RPMI8226 (cell line): Measurements from ENCODE around the gene ASPSCR1.

Experiments used
- DNase-seq: peaks from one replicate; pipeline ENCODE4 v3.0.0-alpha.2; 2015

Gene ASPSCR1

GRCh38 chr17:81977211-81977808, at the start of gene ASPSCR1:
Gene ASPSCR1, plus strand, starts transcription at chr17:81977629. Its CDS starts 18 bp downstream, at chr17:81977647.
- DNase-seq: peak; percentile 91

- peak; percentile 96 for DNase-seq
Measured at GRCh38 chr17:81927653-81928543, 49.5 kb upstream of the ASPSCR1 start, which contains the start of gene MAFG. Gene MAFG, minus strand, starts transcription at chr17:81927735. Its CDS starts 4,550 bp downstream, at chr17:81923185.

- no peak for DNase-seq
Measured at GRCh38 chr17:81928544-81929252, 48.7 kb upstream of the ASPSCR1 start.

GRCh38 chr17:81929253-81930141, 47.9 kb upstream of the ASPSCR1 start:
- no peak for DNase-seq

GRCh38 chr17:81930142-81931125, 47.0 kb upstream of the ASPSCR1 start:
- DNase-seq: no peak

- peak; percentile 28 for DNase-seq
Measured at GRCh38 chr17:81931189-81931556, 46.3 kb upstream of the ASPSCR1 start.

GRCh38 chr17:81931557-81932332, 45.7 kb upstream of the ASPSCR1 start:
- no peak for DNase-seq

GRCh38 chr17:81932333-81932983, 45.0 kb upstream of the ASPSCR1 start:
- DNase-seq: no peak

GRCh38 chr17:81933178-81933699, 44.2 kb upstream of the ASPSCR1 start:
- no peak for DNase-seq

- no peak for DNase-seq
Measured at GRCh38 chr17:81934098-81934757, 43.2 kb upstream of the ASPSCR1 start.

- DNase-seq: no peak
Measured at GRCh38 chr17:81934850-81935708, 42.4 kb upstream of the ASPSCR1 start.

- no peak for DNase-seq
Measured at GRCh38 chr17:81935709-81936084, 41.7 kb upstream of the ASPSCR1 start.

- DNase-seq: no peak
Measured at GRCh38 chr17:81939218-81939617, 38.2 kb upstream of the ASPSCR1 start.

- no peak for DNase-seq
Measured at GRCh38 chr17:81939881-81940385, 37.5 kb upstream of the ASPSCR1 start.

- no peak for DNase-seq
Measured at GRCh38 chr17:81940538-81941483, 36.6 kb upstream of the ASPSCR1 start.

- DNase-seq: peak; percentile 50
Measured at GRCh38 chr17:81941484-81942166, 35.8 kb upstream of the ASPSCR1 start.
